CD4-positive, alpha-beta T cell treated with Interleukin-4 for 1 hour (primary cell): ENCODE results near the gene METTL23.
"Not testable (repeated sequence)": the region's sequence is repeated elsewhere in the genome, so short reads cannot be mapped to it uniquely, and the experiment has no call there.

Experiments used
- DNase-seq, 2 donors: peaks; one replicate each; pipeline ENCODE4 v3.0.0-alpha.2; 2020 to 2022

The METTL23 gene

GRCh38 chr17:76695059-76695831 lies 31.4 kb upstream of the METTL23 start:
- DNase-seq, result no peak

DNA sequence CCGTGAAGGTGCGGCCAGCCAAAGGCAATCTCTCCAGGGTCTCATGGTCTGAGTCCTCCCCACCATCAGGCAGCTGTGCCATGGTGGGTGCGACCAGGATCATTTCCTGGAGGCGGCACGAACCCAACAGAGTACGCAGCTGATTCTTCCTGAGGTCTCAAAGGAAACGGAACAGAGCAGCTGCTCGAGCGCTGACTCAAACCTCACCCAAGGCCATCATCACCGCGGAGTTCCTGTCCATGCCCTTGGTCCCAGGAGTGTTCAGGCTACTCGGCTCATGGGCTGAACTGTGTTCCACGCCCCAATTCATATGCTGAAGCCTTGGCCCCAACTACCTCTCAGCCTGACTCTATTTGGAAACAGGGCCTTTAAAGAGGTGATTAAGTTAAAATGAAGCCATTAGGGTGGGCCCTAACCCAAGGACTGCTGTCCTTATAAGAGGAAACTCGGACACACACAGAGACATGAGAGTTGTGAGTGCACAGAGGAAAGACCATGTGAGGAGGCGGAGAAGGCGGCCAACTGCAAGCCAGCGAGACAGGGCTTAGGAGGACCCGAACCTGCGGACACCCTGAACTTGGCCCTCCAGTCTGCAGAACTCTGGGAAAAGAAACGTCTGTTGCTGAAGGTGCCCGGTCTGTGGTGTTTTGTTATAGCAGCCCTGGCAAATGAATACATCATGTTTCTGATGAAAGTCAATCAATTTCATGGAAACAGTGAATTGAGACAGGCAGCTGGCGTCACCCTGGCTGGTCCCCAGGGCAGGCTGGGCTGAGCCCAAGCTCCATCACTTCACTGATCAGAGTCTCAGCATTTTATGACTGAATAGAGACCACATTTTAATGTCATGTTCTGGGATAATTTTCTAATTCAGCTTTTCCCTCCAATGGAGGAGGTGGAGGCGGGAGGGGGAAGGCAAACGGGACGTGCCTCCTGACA lies 29.6 kb upstream of the METTL23 start:
- no peak for DNase-seq

DNA sequence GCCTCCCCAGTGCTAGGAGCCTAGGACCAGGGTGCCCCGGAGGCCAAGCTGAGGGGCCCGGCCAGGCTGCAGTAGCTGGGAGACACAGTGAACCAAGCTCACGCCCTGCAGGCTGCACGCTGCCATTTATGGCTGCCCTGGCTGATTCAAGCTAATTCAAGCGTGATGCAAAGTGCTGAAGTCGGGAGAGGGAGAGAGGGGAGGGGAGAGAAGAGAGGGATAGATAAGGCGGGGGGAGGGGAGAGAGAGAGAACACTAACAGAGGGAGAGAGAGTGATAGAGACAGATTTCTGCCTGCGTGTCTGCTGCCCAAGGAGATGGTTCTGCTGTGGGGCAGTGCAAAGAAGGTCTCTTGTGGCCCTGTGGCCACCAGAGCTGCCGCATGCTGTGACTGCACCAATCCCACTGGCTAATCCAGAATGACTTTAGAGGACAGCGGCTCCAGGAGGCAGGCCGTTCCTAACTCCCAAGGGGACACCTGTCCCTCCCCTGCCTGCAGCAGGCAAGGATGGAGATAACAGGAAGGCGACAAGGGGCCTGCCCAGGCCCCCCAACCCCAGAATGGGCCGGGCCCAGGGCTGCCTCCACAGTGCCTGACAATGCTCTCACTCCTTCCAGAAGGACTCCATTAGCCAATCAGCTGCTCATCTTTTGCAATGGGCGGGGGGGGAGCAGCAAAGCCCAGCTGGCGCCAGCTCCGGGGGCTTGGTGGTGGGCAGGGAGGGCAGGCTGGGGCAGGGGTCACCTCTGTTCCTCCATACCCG lies 28.8 kb upstream of the METTL23 start:
- no peak for DNase-seq

DNA sequence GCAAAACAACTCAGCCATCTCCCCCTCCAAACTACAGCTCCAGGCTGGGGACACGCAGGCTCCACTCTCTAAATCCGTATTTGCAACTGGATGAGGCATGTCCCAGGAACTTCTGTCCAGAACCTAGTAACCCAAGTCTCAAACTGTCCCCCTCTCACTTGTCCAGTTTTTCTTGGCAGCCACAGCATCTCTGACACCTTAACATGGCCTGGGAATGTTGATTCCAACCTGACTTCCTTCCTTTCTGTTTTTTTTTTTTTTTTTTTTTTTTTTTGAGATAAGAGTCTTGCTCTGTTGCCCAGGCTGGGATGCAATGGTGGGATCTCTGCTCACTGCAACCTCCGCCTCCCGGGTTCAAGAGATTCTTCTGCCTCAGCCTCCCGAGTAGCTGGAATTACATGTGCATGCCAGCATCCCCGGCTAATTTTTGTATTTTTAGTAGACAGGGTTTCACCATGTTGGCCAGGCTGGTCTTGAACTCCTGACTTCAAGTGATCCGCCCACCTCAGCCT lies 28.1 kb upstream of the METTL23 start:
- not testable (repeated sequence) for DNase-seq

- no peak for DNase-seq
Measured at GRCh38 chr17:76700270-76700616, 26.4 kb upstream of the METTL23 start.

- DNase-seq, result peak in 1 of 2 donors; percentile 41
Measured at GRCh38 chr17:76700617-76701470, 25.8 kb upstream of the METTL23 start.

DNA sequence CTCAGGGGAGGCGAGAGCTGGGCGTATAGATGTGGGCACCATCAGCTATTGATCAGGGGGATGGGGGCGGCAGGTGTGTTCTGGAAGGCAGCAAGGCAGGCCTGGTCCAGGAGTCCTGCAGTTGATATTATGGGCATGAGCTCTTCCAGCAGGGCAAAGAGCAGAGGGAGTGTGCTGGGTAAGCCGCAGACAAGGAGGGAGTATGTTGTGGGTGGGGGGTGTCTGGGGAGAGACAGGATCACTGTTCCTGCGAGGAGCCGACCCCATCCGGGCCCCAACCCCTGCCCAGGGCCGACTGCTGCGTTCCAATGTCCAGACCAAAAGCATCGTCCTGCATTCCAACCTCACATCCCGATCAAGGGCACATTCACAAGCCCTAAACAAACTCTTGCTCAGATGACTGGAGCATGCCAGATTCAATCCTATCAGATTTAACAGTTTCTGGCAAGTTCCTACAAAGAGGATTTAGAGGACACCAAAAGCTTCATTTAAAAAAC lies 25.1 kb upstream of the METTL23 start:
- no peak for DNase-seq

DNA sequence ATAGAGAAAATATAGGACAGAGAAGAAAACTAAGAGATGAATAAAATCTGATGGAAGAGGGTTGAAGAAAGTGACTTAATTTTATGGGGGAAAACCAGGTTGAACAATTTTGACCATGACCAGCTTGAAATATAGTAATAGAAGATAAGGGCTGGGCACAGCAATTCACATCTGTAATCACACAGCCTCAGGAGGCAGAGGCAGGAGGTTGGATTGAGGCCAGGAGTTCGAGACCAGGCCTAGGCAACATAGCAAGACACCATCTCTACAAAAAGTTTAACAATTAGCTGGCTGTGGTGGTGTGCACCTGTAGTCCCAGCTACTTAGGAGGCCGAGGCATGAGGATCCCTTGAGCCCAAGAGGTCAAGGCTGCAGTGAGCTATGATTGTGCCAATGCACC lies 24.6 kb upstream of the METTL23 start:
- no peak for DNase-seq

GRCh38 chr17:76702941-76703637 lies 23.6 kb upstream of the METTL23 start:
- DNase-seq, result no peak

DNA sequence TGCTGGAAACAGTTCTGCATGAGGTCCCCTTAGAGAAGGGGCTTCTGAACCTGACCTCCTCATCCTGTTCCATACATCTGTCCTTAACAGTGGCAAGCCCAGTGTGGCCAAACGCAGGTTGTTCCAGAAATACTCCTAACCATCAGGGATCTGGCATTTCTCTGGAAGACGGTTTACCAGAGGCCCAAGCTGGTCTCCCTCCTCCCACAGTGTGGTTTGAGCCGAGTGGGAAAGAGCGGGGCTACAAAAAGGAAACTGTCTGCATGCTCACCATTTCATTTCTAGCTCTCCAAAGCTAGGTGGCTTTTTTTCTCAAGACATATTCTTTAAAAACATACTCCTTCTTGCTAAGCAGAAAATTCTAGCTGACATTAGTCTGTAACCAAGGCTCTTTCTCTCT lies 21.8 kb upstream of the METTL23 start:
- no peak for DNase-seq

- DNase-seq, result no peak
Measured at GRCh38 chr17:76706817-76707216, 19.8 kb upstream of the METTL23 start.

- DNase-seq, result no peak
Measured at GRCh38 chr17:76707985-76708807, 18.4 kb upstream of the METTL23 start.

GRCh38 chr17:76709077-76709950 lies 17.3 kb upstream of the METTL23 start:
- no peak for DNase-seq

DNA sequence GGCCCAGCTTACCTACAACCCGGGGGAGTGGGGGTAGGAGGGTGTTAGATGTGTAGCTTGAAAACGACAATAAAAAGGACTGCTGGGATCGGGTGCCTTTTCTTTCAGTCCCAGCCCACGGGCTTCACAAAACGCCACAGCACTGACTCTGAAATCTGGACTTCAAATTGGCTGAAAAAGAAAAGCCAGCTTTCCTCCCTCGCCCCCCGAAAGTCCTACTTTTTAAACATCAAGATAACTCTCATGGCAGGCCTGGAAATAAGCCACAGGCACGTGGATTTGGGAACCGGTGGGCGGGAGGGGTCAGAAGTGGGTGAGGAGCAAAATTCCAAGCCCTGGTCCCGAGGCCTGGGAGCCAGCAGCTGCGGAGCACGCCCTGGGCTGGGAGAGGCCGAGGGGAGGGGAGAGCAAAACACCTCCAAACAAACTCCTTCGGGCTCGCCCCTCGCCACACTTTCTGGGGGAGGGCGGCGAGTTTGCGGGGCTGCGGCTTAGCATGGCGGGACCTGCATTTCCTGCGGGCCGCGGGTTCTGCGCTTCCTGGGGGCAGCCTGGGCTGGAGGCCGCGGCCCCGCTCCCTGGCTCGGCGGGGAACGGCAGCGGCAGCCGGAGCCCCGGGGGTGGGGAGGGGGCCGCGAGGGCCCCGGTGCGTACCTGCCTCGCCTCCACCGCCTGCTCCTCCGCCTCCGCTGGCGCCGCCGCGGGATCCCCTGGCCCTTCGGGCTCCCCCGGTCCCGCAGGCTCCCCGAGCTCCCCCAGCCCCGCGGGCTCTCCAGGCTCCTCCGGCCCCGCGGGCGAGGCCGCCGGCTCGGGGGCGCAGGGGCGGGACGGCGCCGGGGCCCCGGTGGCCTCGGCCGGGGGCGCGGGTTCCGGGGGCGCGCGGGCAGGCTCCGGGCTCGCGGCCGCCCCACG lies 16.4 kb upstream of the METTL23 start:
- DNase-seq, result not testable (repeated sequence)

DNA sequence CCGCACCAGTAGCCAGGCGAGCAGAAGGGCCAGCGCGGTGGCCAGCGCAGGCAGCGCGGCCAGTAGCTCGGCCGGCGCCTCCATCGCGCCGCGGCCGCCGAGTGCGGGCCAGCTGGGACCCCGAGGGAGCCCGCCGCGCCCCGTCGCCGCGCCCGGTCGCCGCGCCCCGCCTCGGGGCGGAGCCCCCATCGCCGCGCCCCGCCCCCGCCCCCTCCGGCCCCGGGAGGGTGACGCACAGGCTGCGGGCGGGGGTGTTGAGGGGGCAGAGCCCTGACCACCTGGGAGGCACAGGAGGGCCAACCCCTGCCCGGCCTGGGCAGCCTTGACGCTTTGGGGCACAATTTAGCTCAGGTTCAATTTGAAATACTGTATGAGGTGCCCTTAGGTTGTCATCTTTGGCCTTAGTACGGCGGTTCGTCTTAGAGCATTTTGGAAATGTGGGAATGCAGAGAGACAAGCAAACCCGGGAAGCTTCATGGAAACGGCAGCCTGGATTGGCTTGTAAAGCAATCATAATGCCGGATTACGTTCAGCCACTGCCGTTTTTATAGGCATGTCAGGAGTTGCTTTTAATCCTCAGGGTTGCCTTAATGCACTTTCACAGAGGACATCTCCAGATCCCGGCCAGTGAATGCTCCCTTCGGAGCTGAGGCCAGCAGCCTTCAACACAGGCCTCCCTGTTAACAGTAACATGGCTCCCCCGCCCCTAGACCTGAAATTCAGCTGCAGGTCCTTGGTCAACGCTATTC lies 15.6 kb upstream of the METTL23 start, which contains the start of gene MXRA7:
TSS of gene MXRA7 (minus strand) at position 103 of the 749 bp plus-strand sequence. CDS start at position 84, 19 bp downstream.
- DNase-seq, result peak; percentile 62 to 64

DNA sequence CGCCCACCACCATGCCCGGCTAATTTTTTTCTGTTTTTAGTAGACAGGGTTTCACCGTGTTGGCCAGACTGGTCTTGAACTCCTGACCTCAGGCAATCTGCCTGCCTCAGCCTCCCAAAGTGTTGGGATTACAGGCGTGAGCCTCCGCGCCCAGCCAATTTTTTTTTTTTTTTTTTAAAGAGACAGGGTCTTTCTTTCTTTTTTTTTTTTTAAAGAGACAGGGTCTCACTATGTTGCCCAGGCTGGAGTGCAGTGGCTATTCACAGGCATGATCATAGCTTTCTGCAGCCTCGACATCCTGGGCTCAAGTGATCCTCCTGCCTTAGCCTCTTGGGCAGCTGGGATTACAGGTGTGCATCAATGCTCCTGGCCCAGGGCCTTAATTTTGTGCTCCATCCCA lies 14.3 kb upstream of the METTL23 start:
- DNase-seq, result not testable (repeated sequence)

GRCh38 chr17:76713765-76714164 lies 12.9 kb upstream of the METTL23 start:
- no peak for DNase-seq
